Esophagus squamous epithelium (tissue), 5 donors: Measurements from ENCODE around the gene TP53AIP1. TPM values are rescaled to one million over a fixed set of nuclear protein-coding genes. Genes with fewer than 3 reads are reported as not detected.

ENCODE experiments used
- DNase-seq: peaks from one replicate; lab custom pipeline; 2025; lab: John Stamatoyannopoulos, UW
- H3K27ac ChIP-seq, 4 donors: fragments of 200-600 bp; sonication (generic); one replicate each; pipeline ENCODE4 v1.5.1; 2016 to 2019; ENCODE audit warnings: mild to moderate bottlenecking in 1 of 4
- H3K27me3 ChIP-seq, 4 donors: fragments of 200-600 bp; sonication (generic); 1 replicate in 3 of 4; 2 replicates in 1 of 4; pipeline versions ENCODE4 v1.5.1 to v1.6.0; 2017 to 2021; ENCODE audit warnings: antibody characterized with exemption in 1 of 4
- H3K36me3 ChIP-seq, 3 donors: fragments of 200-600 bp; sonication (generic); one replicate each; pipeline ENCODE4 v1.5.1; 2016 to 2019
- H3K4me1 ChIP-seq, 3 donors: fragments of 200-600 bp; sonication (generic); one replicate each; pipeline ENCODE4 v1.5.1; 2017 to 2019
- H3K4me3 ChIP-seq, 4 donors: fragments of 200-600 bp; sonication (generic); 1 replicate in 3 of 4; 2 replicates in 1 of 4; pipeline ENCODE4 v1.5.1; 2016 to 2019; ENCODE audit warnings: mild to moderate bottlenecking in 2 of 4, moderate library complexity in 1 of 4
- H3K9me3 ChIP-seq, 3 donors: fragments of 200-600 bp; sonication (generic); one replicate each; pipeline ENCODE4 v1.5.1; 2016 to 2019
- CTCF ChIP-seq, 6 experiments: fragments of 450-650 bp in 4 of 6; fragments of 200-600 bp in 2 of 6; sonication (generic) in 2 of 6; IDR thresholded peaks; one replicate each; pipeline ENCODE4 v1.5.1; 2016 to 2019; ENCODE audit warnings: antibody characterized with exemption in 6 of 6, mild to moderate bottlenecking in 4 of 6, moderate library complexity in 4 of 6
- POLR2A ChIP-seq, 4 donors: fragments of 450-650 bp; IDR thresholded peaks; one replicate each; pipeline ENCODE4 v1.6.1; 2017; ENCODE audit warnings: antibody characterized with exemption in 4 of 4, mild to moderate bottlenecking in 4 of 4, moderate library complexity in 3 of 4
- WGBS, 2 donors: methylation state at CpG; one replicate each; pipeline ENCODE4 v1.1.5; 2018; 5-methylcytosine and 5-hydroxymethylcytosine counted together
- intact Hi-C: fragments of 100-400 bp; cut with DNase I; formaldehyde crosslinking; loops from one replicate; pipeline ENCODE4 v1.15.0; 2022
- total RNA-seq, 4 donors: library from RNA; depleted of rRNA; stranded (reverse); fragments of >200 nt; gene quantifications; one replicate each; pipeline ENCODE4 v1.1.0, GENCODE V29; 2016
- donor health status: DM: yes; HTN: yes; CAD: no.

TP53AIP1 gene
- total RNA-seq, 4 donors from 2014 or later, result 11.0 to 16.7 (median 13.9) TPM

GRCh38 chr11:128936606-128937251, 5.9 kb downstream of the TP53AIP1 start:
- 70 to 85% methylated on average over 7 to 9 of the region's 16 CpGs for WGBS, 2 donors
- Histone ChIP-seq H3K27me3 (peaks cover 0 to 3% (median 0%) of the 10 kb centered on the region in 4 donors), H3K4me3 (no peak overlapping the region), H3K4me1 (peaks cover 5 to 51% (median 13%) of the 10 kb centered on the region in 3 donors), H3K27ac (no peak overlapping the region), H3K36me3 (peaks cover 0 to 3% (median 0%) of the 10 kb centered on the region in 3 donors), H3K9me3 (no peaks in the 10 kb centered on the region)
- no peak for DNase-seq
- intact Hi-C loops, result no loop called here
- no peak for TF ChIP-seq CTCF (IDR thresholded peaks at IDR 0.05)
- no peak for TF ChIP-seq POLR2A (IDR thresholded peaks at IDR 0.05)

GRCh38 chr11:128934926-128935325, 7.7 kb downstream of the TP53AIP1 start:
- no peak for TF ChIP-seq CTCF (IDR thresholded peaks at IDR 0.05)
- H3K4me1 ChIP-seq, result peaks cover 5 to 33% (median 13%) of the 10 kb centered on the region in 3 donors
- H3K4me3 ChIP-seq, result no peak overlapping the region
- no peak overlapping the region for H3K27ac ChIP-seq
- WGBS, 2 donors, result 60 to 63% methylated on average over 2 to 8 of the region's 10 CpGs
- intact Hi-C loops, result no loop called here
- no peaks in the 10 kb centered on the region for H3K27me3 ChIP-seq
- H3K36me3 ChIP-seq, result peaks cover 0 to 3% (median 0%) of the 10 kb centered on the region in 3 donors
- H3K9me3 ChIP-seq, result no peaks in the 10 kb centered on the region
- no peak for DNase-seq

GRCh38 chr11:128934351-128934750, 8.3 kb downstream of the TP53AIP1 start:
- Histone ChIP-seq H3K4me1 (peaks cover 7 to 33% (median 7%) of the 10 kb centered on the region in 3 donors), H3K27ac (no peak overlapping the region), H3K36me3 (peaks cover 0 to 3% (median 0%) of the 10 kb centered on the region in 3 donors), H3K27me3 (no peaks in the 10 kb centered on the region), H3K4me3 (no peak overlapping the region), H3K9me3 (no peaks in the 10 kb centered on the region)
- WGBS, 2 donors, result 91 to 100% methylated on average over 1 to 3 of the region's 7 CpGs
- no peak for DNase-seq
- intact Hi-C loops, result no loop called here
- no peak for TF ChIP-seq CTCF (IDR thresholded peaks at IDR 0.05)
- no peak for TF ChIP-seq POLR2A (IDR thresholded peaks at IDR 0.05)

GRCh38 chr11:128933481-128934178, 9.0 kb downstream of the TP53AIP1 start:
- TF ChIP-seq CTCF (IDR thresholded peaks at IDR 0.05) (no peak), POLR2A (IDR thresholded peaks at IDR 0.05) (no peak)
- Histone ChIP-seq H3K36me3 (peaks cover 0 to 3% (median 0%) of the 10 kb centered on the region in 3 donors), H3K27ac (no peak overlapping the region), H3K4me1 (peaks cover 3 to 27% (median 3%) of the 10 kb centered on the region in 3 donors), H3K27me3 (no peaks in the 10 kb centered on the region), H3K4me3 (no peak overlapping the region), H3K9me3 (no peaks in the 10 kb centered on the region)
- WGBS, 2 donors, result 49 to 62% methylated on average over 5 to 6 of the region's 7 CpGs
- DNase-seq, result no peak
- intact Hi-C loops, result no loop called here

- H3K4me1 ChIP-seq, result peaks cover 3 to 7% (median 3%) of the 10 kb centered on the region in 3 donors
- TF ChIP-seq POLR2A (IDR thresholded peaks at IDR 0.05) (no peak), CTCF (IDR thresholded peaks at IDR 0.05) (no peak)
- DNase-seq, result no peak
- no peaks in the 10 kb centered on the region for H3K36me3 ChIP-seq
- no peak overlapping the region for H3K27ac ChIP-seq
- 42 to 77% methylated on average over 3 to 6 of the region's 6 CpGs for WGBS, 2 donors
- no peaks in the 10 kb centered on the region for H3K9me3 ChIP-seq
- intact Hi-C loops, result no loop called here
- H3K4me3 ChIP-seq, result no peak overlapping the region
- no peaks in the 10 kb centered on the region for H3K27me3 ChIP-seq
These were observed 11.0 kb downstream of the TP53AIP1 start for GRCh38 chr11:128931668-128932067.
